H1 (cell line): ENCODE measurements around the gene CENPW. TPM values are rescaled to one million over a fixed set of nuclear protein-coding genes. Genes with fewer than 3 reads are reported as not detected.

Experiments used
- CTCF ChIA-PET: fragments of 300-600 bp; sonication (Branson Sonifier 250); formaldehyde crosslinking; loops from one replicate; lab custom pipeline; 2021; ENCODE audit not compliant: partially characterized antibody; lab: Charles Lee
- POLR2A ChIA-PET: fragments of 300-600 bp; sonication (Branson Sonifier 250); formaldehyde crosslinking; loops from one replicate; lab custom pipeline; 2021; ENCODE audit warnings: inconsistent platforms; ENCODE audit not compliant: partially characterized antibody; lab: Charles Lee
- DNase-seq, 2 experiments: peaks; one replicate each; pipeline versions ENCODE4 v3.0.0 to v3.0.0-alpha.2; 2010 to 2022; ENCODE audit warnings: low spot score in 2 of 2, low read depth in 1 of 2, mixed read lengths in 1 of 2
- FAIRE-seq: peaks from 2 replicates; lab custom pipeline; 2011; peaks lifted over from hg19 to GRCh38; lab: Jason Lieb, UNC
- H2AFZ ChIP-seq: 2 replicates; pipeline ENCODE4 v1.8.1; 2012; ENCODE audit warnings: low read length, inconsistent platforms
- H2AK5ac ChIP-seq: 2 replicates; pipeline ENCODE4 v1.6.1; 2013; ENCODE audit warnings: low read depth, low read length
- H2BK120ac ChIP-seq: replicated peaks from 2 replicates; pipeline ENCODE3; 2013; ENCODE audit warnings: low read depth, low read length, inconsistent platforms
- H2BK12ac ChIP-seq: 2 replicates; pipeline ENCODE4 v1.6.1; 2013; ENCODE audit warnings: low read depth, low read length
- H2BK15ac ChIP-seq: 2 replicates; pipeline ENCODE4 v1.6.1; 2013; ENCODE audit warnings: low read length
- H2BK20ac ChIP-seq: 2 replicates; pipeline ENCODE4 v1.6.1; 2013; ENCODE audit warnings: low read length
- H2BK5ac ChIP-seq: 2 replicates; pipeline ENCODE4 v1.6.1; 2013; ENCODE audit warnings: low read depth, low read length
- H3K14ac ChIP-seq: 2 replicates; pipeline ENCODE4 v1.6.1; 2013; ENCODE audit warnings: inconsistent platforms; ENCODE audit not compliant: insufficient read length
- H3K18ac ChIP-seq: 2 replicates; pipeline ENCODE4 v1.6.1; 2013; ENCODE audit warnings: low read length; ENCODE audit errors: extremely low read depth
- H3K23ac ChIP-seq: 2 replicates; pipeline ENCODE4 v1.6.1; 2013; ENCODE audit warnings: inconsistent platforms; ENCODE audit not compliant: insufficient read length
- H3K23me2 ChIP-seq: 2 replicates; pipeline ENCODE4 v1.6.1; 2013; ENCODE audit warnings: low read depth, low read length
- H3K27ac ChIP-seq: 2 replicates; pipeline ENCODE4 v1.6.1; 2011; ENCODE audit warnings: low read depth, low read length, inconsistent platforms
- H3K27me3 ChIP-seq, 4 experiments: replicated peaks in 1 of 4; 1 replicate in 1 of 4; 2 replicates in 3 of 4; pipeline versions ENCODE4 v1.6.1 to v1.8.1; 2011 to 2013; ENCODE audit warnings: low read length in 3 of 4, mild to moderate bottlenecking in 3 of 4, inconsistent platforms in 2 of 4, mixed read lengths in 2 of 4, moderate library complexity in 1 of 4; ENCODE audit not compliant: control insufficient read depth in 3 of 4, insufficient read depth in 3 of 4; ENCODE audit errors: extremely low read depth in 1 of 4
- H3K36me3 ChIP-seq, 4 experiments: 2 replicates each; pipeline versions ENCODE4 v1.6.1 to v1.8.1; 2011 to 2013; ENCODE audit warnings: mild to moderate bottlenecking in 4 of 4, low read length in 3 of 4, moderate library complexity in 2 of 4, control low read depth in 1 of 4, inconsistent platforms in 1 of 4; ENCODE audit not compliant: insufficient read depth in 4 of 4, control insufficient read depth in 2 of 4
- H3K4ac ChIP-seq: replicated peaks from 2 replicates; pipeline ENCODE3; 2013; ENCODE audit warnings: low read length, low read depth, mixed read lengths, inconsistent platforms; ENCODE audit not compliant: insufficient read length
- H3K4me1 ChIP-seq, 4 experiments: replicated peaks in 1 of 4; 1 replicate in 1 of 4; 2 replicates in 3 of 4; pipeline versions ENCODE4 v1.6.1 to v1.8.1; 2011 to 2013; ENCODE audit warnings: low read length in 3 of 4, inconsistent platforms in 2 of 4, mixed read lengths in 1 of 4; ENCODE audit not compliant: insufficient read depth in 4 of 4, control insufficient read depth in 3 of 4
- H3K4me2 ChIP-seq, 2 experiments: 2 replicates each; pipeline versions ENCODE4 v1.6.1 to v1.8.1; 2011 to 2013; ENCODE audit warnings: low read depth in 2 of 2, low read length in 2 of 2, control low read depth in 1 of 2, inconsistent platforms in 1 of 2, mild to moderate bottlenecking in 1 of 2; ENCODE audit not compliant: insufficient read depth in 1 of 2
- H3K4me3 ChIP-seq, 4 experiments: fragments of 200-600, 300-600 bp in 1 of 4; sonication (generic), shearing (Covaris generic), sonication (Bioruptor Twin) in 1 of 4; 2 replicates each; pipeline versions ENCODE4 v1.5.1 to v1.8.1; 2011 to 2016; ENCODE audit warnings: low read length in 4 of 4, low read depth in 3 of 4, control low read depth in 2 of 4, inconsistent platforms in 2 of 4, mild to moderate bottlenecking in 2 of 4, mixed read lengths in 1 of 4, moderate library complexity in 1 of 4; ENCODE audit not compliant: insufficient read depth in 2 of 4; ENCODE audit errors: extremely low read depth in 1 of 4
- H3K56ac ChIP-seq: replicated peaks from 2 replicates; pipeline ENCODE3; 2013; ENCODE audit warnings: low read depth, mild to moderate bottlenecking, mixed read lengths, low read length, inconsistent platforms; ENCODE audit not compliant: insufficient read length
- H3K79me1 ChIP-seq: 2 replicates; pipeline ENCODE4 v1.6.1; 2013; ENCODE audit warnings: low read depth, low read length, control low read depth
- H3K79me2 ChIP-seq, 2 experiments: 2 replicates each; pipeline versions ENCODE4 v1.6.1 to v1.8.1; 2012 to 2013; ENCODE audit warnings: low read length in 2 of 2, mild to moderate bottlenecking in 2 of 2, inconsistent platforms in 1 of 2; ENCODE audit not compliant: insufficient read depth in 2 of 2, control insufficient read depth in 1 of 2
- H3K9ac ChIP-seq, 4 experiments: replicated peaks in 1 of 4; 1 replicate in 1 of 4; 2 replicates in 3 of 4; pipeline versions ENCODE4 v1.6.1 to v1.8.1; 2011 to 2013; ENCODE audit warnings: low read depth in 3 of 4, low read length in 3 of 4, control low read depth in 2 of 4, mild to moderate bottlenecking in 2 of 4, moderate library complexity in 2 of 4, inconsistent platforms in 1 of 4; ENCODE audit errors: extremely low read depth in 1 of 4
- H3K9me3 ChIP-seq, 2 experiments: 2 replicates each; pipeline versions ENCODE4 v1.6.1 to v1.8.1; 2012 to 2013; ENCODE audit warnings: mild to moderate bottlenecking in 2 of 2, moderate library complexity in 2 of 2, control low read depth in 1 of 2, inconsistent platforms in 1 of 2, low read depth in 1 of 2, low read length in 1 of 2, mixed read lengths in 1 of 2; ENCODE audit not compliant: insufficient read depth in 2 of 2
- H4K20me1 ChIP-seq, 2 experiments: replicated peaks in 1 of 2; 2 replicates each; pipeline versions ENCODE3 to v1.8.1; 2011 to 2013; ENCODE audit warnings: inconsistent platforms in 2 of 2, low read length in 2 of 2, mild to moderate bottlenecking in 1 of 2; ENCODE audit not compliant: insufficient read depth in 2 of 2, control insufficient read depth in 1 of 2
- H4K5ac ChIP-seq: 2 replicates; pipeline ENCODE4 v1.6.1; 2013; ENCODE audit warnings: low read length, low read depth, mixed read lengths, inconsistent platforms; ENCODE audit not compliant: insufficient read length
- H4K8ac ChIP-seq: 2 replicates; pipeline ENCODE4 v1.8.0; 2013; ENCODE audit warnings: mild to moderate bottlenecking, moderate library complexity, low read length, inconsistent platforms; ENCODE audit not compliant: insufficient read depth; ENCODE audit errors: extremely low read depth
- H4K91ac ChIP-seq: replicated peaks from 2 replicates; pipeline ENCODE3; 2013; ENCODE audit warnings: low read length, mixed read lengths, inconsistent platforms; ENCODE audit not compliant: insufficient read length
- BCL11A ChIP-seq, 2 experiments: IDR thresholded peaks; one replicate each; pipeline ENCODE4 v1.6.1; 2011; ENCODE audit warnings: low read depth in 2 of 2, low read length in 2 of 2, mild to moderate bottlenecking in 2 of 2
- CREB1 ChIP-seq: IDR thresholded peaks from 2 replicates; pipeline ENCODE4 v1.6.1; 2012; ENCODE audit warnings: inconsistent platforms
- KDM1A ChIP-seq: fragments of 200-600, 300-600 bp; sonication (generic); IDR thresholded peaks from 2 replicates; pipeline ENCODE4 v1.7.1; 2016; ENCODE audit warnings: mild to moderate bottlenecking, low read length, borderline replicate concordance
- MAFK ChIP-seq: IDR thresholded peaks from 2 replicates; pipeline ENCODE4 v1.6.1; 2012; ENCODE audit warnings: low read depth, mild to moderate bottlenecking, improper control_type of control experiment, low read length
- POLR2A ChIP-seq, 2 experiments: IDR thresholded peaks; 1 replicate in 1 of 2; 2 replicates in 1 of 2; pipeline ENCODE4 v1.6.1; 2011; ENCODE audit warnings: low read depth in 2 of 2, low read length in 2 of 2, mild to moderate bottlenecking in 2 of 2; ENCODE audit errors: control extremely low read depth in 1 of 2
- RFX5 ChIP-seq: IDR thresholded peaks from 2 replicates; pipeline ENCODE4 v1.6.1; 2011; ENCODE audit warnings: low read depth, low read length, improper control_type of control experiment, borderline replicate concordance
- RXRA ChIP-seq: IDR thresholded peaks from 2 replicates; pipeline ENCODE4 v1.6.1; 2011; ENCODE audit warnings: low read depth, mild to moderate bottlenecking, low read length, moderate library complexity; ENCODE audit not compliant: insufficient read depth
- TBP ChIP-seq: IDR thresholded peaks from 2 replicates; pipeline ENCODE4 v1.6.1; 2011; ENCODE audit warnings: low read depth, low read length, improper control_type of control experiment
- USF2 ChIP-seq: IDR thresholded peaks from 2 replicates; pipeline ENCODE4 v1.6.1; 2011; ENCODE audit warnings: low read length, improper control_type of control experiment
- polyA plus RNA-seq, 7 experiments: library from polyadenylated mRNA; depleted of rRNA in 3 of 7; stranded (reverse) in 5 of 7; unstranded in 2 of 7; fragments of >200 nt in 5 of 7; fragments of 200-250 nt in 2 of 7; gene quantifications; 1 replicate in 5 of 7; 2 replicates in 1 of 7; 4 replicates in 1 of 7; pipeline versions ENCODE4 v1.2.1 to v1.2.3, GENCODE V29; 2011 to 2013; ENCODE audit warnings: missing spikeins in 2 of 7, mixed read lengths in 2 of 7
- total RNA-seq: library from RNA; stranded (reverse); fragmentation: NEBNext Ultra II Directional; extraction: Animal tissue kit (Norgen Biotek cat#: 25700); gene quantifications from 2 replicates; pipeline ENCODE4 v1.2.1, GENCODE V29; 2021
- TF ChIP-seq, protein P1 (sequence below): IDR thresholded peaks from 2 replicates; pipeline ENCODE4 v1.6.1; 2012; ENCODE audit warnings: inconsistent platforms
- TF ChIP-seq, protein P2 (sequence below): IDR thresholded peaks from 2 replicates; pipeline ENCODE4 v1.6.1; 2011; ENCODE audit warnings: low read depth, mild to moderate bottlenecking, low read length; ENCODE audit not compliant: insufficient read depth

The CENPW gene
- total and polyA plus RNA-seq, 2 of the 8 experiments (the other 6 are each of a cell fraction or from before 2014, with no cell fraction given) = 22.0 to 91.1 TPM

DNA sequence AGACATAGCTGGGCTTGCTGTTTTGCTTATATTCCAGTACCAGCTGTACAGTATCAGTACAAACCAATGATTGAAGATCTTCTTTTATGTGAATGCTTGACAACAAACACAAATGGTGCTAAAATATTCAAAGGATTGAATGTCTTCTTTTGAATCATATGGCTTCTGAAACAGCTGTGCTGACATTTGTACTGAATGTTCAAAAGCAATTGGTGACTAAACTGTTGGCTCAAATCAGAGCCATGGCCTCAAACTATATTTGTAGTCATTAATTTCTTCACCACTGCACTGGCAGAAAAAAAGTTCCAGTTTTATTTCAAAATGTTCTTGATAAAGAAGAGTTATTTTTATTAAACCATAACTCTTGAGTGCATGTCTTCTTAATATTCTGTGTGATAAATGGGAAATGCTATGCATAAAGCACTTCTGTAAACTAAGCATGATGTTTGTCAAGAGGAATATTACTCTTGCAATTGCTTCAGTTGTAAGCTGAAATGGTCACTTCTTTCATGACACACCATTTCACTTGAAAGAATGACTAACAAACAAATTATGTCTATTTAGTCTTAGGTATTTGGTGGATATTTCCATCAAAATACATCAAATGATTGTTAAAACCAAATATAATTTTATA, 45.9 kb upstream of the CENPW start:
- no peak for FAIRE-seq
- H2BK12ac ChIP-seq = no peak overlapping the region
- H3K56ac ChIP-seq = no peak overlapping the region
- H4K20me1 ChIP-seq = no peaks in the 10 kb centered on the region
- no peaks in the 10 kb centered on the region for H3K27me3 ChIP-seq
- POLR2A ChIA-PET = no interaction called here
- H2BK20ac ChIP-seq = no peak overlapping the region
- no peak overlapping the region for H2AK5ac ChIP-seq
- no peak overlapping the region for H2AFZ ChIP-seq
- H2BK5ac ChIP-seq = no peak overlapping the region
- no peak overlapping the region for H2BK120ac ChIP-seq
- DNase-seq = no peak
- no peak overlapping the region for H3K14ac ChIP-seq
- H4K8ac ChIP-seq = no peak overlapping the region
- H2BK15ac ChIP-seq = no peak overlapping the region
- H3K23me2 ChIP-seq = no peaks in the 10 kb centered on the region; the same call in 1 of the 2 replicates
- H3K9me3 ChIP-seq = no peaks in the 10 kb centered on the region
- H3K4me3 ChIP-seq = no peak overlapping the region
- H3K9ac ChIP-seq = no peak overlapping the region
- H3K36me3 ChIP-seq = no peaks in the 10 kb centered on the region
- H3K79me2 ChIP-seq = no peaks in the 10 kb centered on the region
- H3K23ac ChIP-seq = no peak overlapping the region
- CTCF ChIA-PET = interaction anchor here (0.8 to 1.9 kb wide), 2 partner anchors 18 to 496 kb away, joined by 3 to 5 read pairs; no protein-coding TSS in a partner anchor
- H3K18ac ChIP-seq = no peak overlapping the region
- no peak overlapping the region for H4K91ac ChIP-seq
- H3K27ac ChIP-seq = no peak overlapping the region
- H4K5ac ChIP-seq = no peak overlapping the region
- no peaks in the 10 kb centered on the region for H3K4me1 ChIP-seq
- H3K79me1 ChIP-seq = no peaks in the 10 kb centered on the region
- no peak overlapping the region for H3K4ac ChIP-seq
- H3K4me2 ChIP-seq = no peak overlapping the region
- TF ChIP-seq CREB1 = no peak
- TF ChIP-seq TBP = no peak
- TF ChIP-seq MAFK = no peak
- no peak for TF ChIP-seq RFX5
- no peak for TF ChIP-seq USF2
- no peak for TF ChIP-seq POLR2A (IDR thresholded peaks at IDR 0.05; ENCODE audit: control extremely low read depth in 1 of 2, low read depth in 2 of 2, low read length in 2 of 2)
- TF ChIP-seq, protein P1, sequence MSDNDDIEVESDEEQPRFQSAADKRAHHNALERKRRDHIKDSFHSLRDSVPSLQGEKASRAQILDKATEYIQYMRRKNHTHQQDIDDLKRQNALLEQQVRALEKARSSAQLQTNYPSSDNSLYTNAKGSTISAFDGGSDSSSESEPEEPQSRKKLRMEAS = no peak
- TF ChIP-seq RXRA = no peak
- no peak for TF ChIP-seq BCL11A (IDR thresholded peaks at IDR 0.05; ENCODE audit: low read depth in 2 of 2, low read length in 2 of 2)
- no peak for TF ChIP-seq KDM1A
- TF ChIP-seq, protein P2, sequence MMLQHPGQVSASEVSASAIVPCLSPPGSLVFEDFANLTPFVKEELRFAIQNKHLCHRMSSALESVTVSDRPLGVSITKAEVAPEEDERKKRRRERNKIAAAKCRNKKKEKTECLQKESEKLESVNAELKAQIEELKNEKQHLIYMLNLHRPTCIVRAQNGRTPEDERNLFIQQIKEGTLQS = no peak
